WTC11 (cell line): ENCODE data around the gene CRADD. TPM values are rescaled to one million over a fixed set of nuclear protein-coding genes. Genes with fewer than 3 reads are reported as not detected.

Source experiments
- ATAC-seq: fragments of 200-7000 bp; cut with Tn5 transposase; 2 replicates; pipeline ENCODE4 v1.10.0; 2021; ENCODE audit warnings: mild to moderate bottlenecking, moderate library complexity
- CTCF ChIA-PET: fragments of 300-600 bp; sonication (Branson Sonifier 250); formaldehyde crosslinking; loops from one replicate; lab custom pipeline; 2021; ENCODE audit warnings: antibody characterized with exemption; lab: Charles Lee
- POLR2A ChIA-PET: fragments of 350-600 bp; sonication (Branson Sonifier 250); formaldehyde crosslinking; loops from one replicate; lab custom pipeline; 2021; ENCODE audit warnings: antibody characterized with exemption; lab: Charles Lee
- DNase-seq: peaks from one replicate; pipeline ENCODE4 v3.0.0; 2021; ENCODE audit warnings: low spot score
- H3K27ac Mint-ChIP-seq: 2 replicates; pipeline ENCODE4 v1.8.0; 2021; ENCODE audit warnings: mixed read lengths
- H3K27me3 Mint-ChIP-seq: 2 replicates; pipeline ENCODE4 v1.8.0; 2021; ENCODE audit warnings: low read depth, mild to moderate bottlenecking, moderate library complexity, mixed read lengths
- H3K36me3 Mint-ChIP-seq: 2 replicates; pipeline ENCODE4 v1.8.0; 2021; ENCODE audit warnings: mixed read lengths
- H3K4me1 Mint-ChIP-seq: 2 replicates; pipeline ENCODE4 v1.8.0; 2022; ENCODE audit warnings: mixed read lengths
- H3K4me3 Mint-ChIP-seq: 2 replicates; pipeline ENCODE4 v1.8.0; 2021; ENCODE audit warnings: mild to moderate bottlenecking, moderate library complexity, mixed read lengths
- H3K9me3 Mint-ChIP-seq: 2 replicates; pipeline ENCODE4 v1.8.0; 2021; ENCODE audit warnings: mixed read lengths
- ATF3 ChIP-seq: sonication (generic); formaldehyde crosslinking; conservative IDR thresholded peaks from 2 replicates; pipeline ENCODE4 v1.8.1; 2022; ENCODE audit warnings: mild to moderate bottlenecking, missing genetic modification reagents
- ESRRA ChIP-seq: sonication (generic); formaldehyde crosslinking; IDR thresholded peaks from 2 replicates; pipeline ENCODE4 v1.8.1; 2022; ENCODE audit warnings: mild to moderate bottlenecking, missing genetic modification reagents, borderline replicate concordance
- FOXK1 ChIP-seq: sonication (generic); formaldehyde crosslinking; IDR thresholded peaks from 2 replicates; pipeline ENCODE4 v1.8.0; 2022; ENCODE audit warnings: mild to moderate bottlenecking, moderate library complexity, missing genetic modification reagents
- GRHL2 ChIP-seq: fragments of 250-450 bp; sonication (Bioruptor Pico); IDR thresholded peaks from 2 replicates; pipeline ENCODE4 v1.8.0; 2022; ENCODE audit warnings: mild to moderate bottlenecking, moderate library complexity; ENCODE audit not compliant: insufficient replicate concordance, severe bottlenecking
- HMGA2 ChIP-seq: fragments of 250-450 bp; sonication (Bioruptor Pico); IDR thresholded peaks from 2 replicates; pipeline ENCODE4 v1.4.0; 2021; ENCODE audit warnings: mild to moderate bottlenecking, moderate library complexity
- MYBL2 ChIP-seq: sonication (generic); formaldehyde crosslinking; IDR thresholded peaks from 2 replicates; pipeline ENCODE4 v1.8.1; 2023; ENCODE audit warnings: mild to moderate bottlenecking, moderate library complexity, missing genetic modification reagents
- NFYB ChIP-seq: sonication (generic); formaldehyde crosslinking; conservative IDR thresholded peaks from 2 replicates; pipeline ENCODE4 v1.8.0; 2022; ENCODE audit warnings: low read depth, missing genetic modification reagents
- RELA ChIP-seq: sonication (generic); formaldehyde crosslinking; IDR thresholded peaks from 2 replicates; pipeline ENCODE4 v1.8.1; 2022; ENCODE audit warnings: missing genetic modification reagents, mild to moderate bottlenecking, borderline replicate concordance
- SP1 ChIP-seq: sonication (generic); formaldehyde crosslinking; conservative IDR thresholded peaks from 2 replicates; pipeline ENCODE4 v1.8.1; 2022; ENCODE audit warnings: missing genetic modification reagents
- TEAD1 ChIP-seq: sonication (generic); formaldehyde crosslinking; IDR thresholded peaks from 2 replicates; pipeline ENCODE4 v1.8.0; 2022; ENCODE audit warnings: mild to moderate bottlenecking, missing genetic modification reagents
- USF2 ChIP-seq: sonication (generic); formaldehyde crosslinking; IDR thresholded peaks from 2 replicates; pipeline ENCODE4 v1.8.1; 2023; ENCODE audit warnings: mild to moderate bottlenecking, missing genetic modification reagents, moderate library complexity
- ZNF219 ChIP-seq: sonication (generic); formaldehyde crosslinking; IDR thresholded peaks from 2 replicates; pipeline ENCODE4 v1.8.0; 2023; ENCODE audit warnings: missing genetic modification reagents, mild to moderate bottlenecking, borderline replicate concordance
- ZNF263 ChIP-seq: sonication (generic); formaldehyde crosslinking; IDR thresholded peaks from 2 replicates; pipeline ENCODE4 v1.8.1; 2022; ENCODE audit warnings: low read depth, mild to moderate bottlenecking, moderate library complexity, missing genetic modification reagents
- ZNF512 ChIP-seq: sonication (generic); formaldehyde crosslinking; IDR thresholded peaks from 2 replicates; pipeline ENCODE4 v1.8.1; 2022; ENCODE audit warnings: missing genetic modification reagents, borderline replicate concordance
- total RNA-seq: library from RNA; stranded (reverse); gene quantifications from 3 replicates; pipeline ENCODE4 v1.2.3, GENCODE V29; 2021
- TF ChIP-seq, protein P1 (sequence below): sonication (generic); formaldehyde crosslinking; IDR thresholded peaks from 2 replicates; pipeline ENCODE4 v1.8.0; 2022; ENCODE audit warnings: mild to moderate bottlenecking, missing genetic modification reagents
- TF ChIP-seq, protein P2 (sequence below): sonication (generic); formaldehyde crosslinking; IDR thresholded peaks from 2 replicates; pipeline ENCODE4 v1.8.0; 2023; ENCODE audit warnings: missing genetic modification reagents
- TF ChIP-seq, protein P3 (sequence below): sonication (generic); formaldehyde crosslinking; IDR thresholded peaks from 2 replicates; pipeline ENCODE4 v1.8.0; 2022; ENCODE audit warnings: mild to moderate bottlenecking, missing genetic modification reagents

The CRADD gene
- total RNA-seq, 1 experiment from 2014 or later = 11.6 TPM

DNA sequence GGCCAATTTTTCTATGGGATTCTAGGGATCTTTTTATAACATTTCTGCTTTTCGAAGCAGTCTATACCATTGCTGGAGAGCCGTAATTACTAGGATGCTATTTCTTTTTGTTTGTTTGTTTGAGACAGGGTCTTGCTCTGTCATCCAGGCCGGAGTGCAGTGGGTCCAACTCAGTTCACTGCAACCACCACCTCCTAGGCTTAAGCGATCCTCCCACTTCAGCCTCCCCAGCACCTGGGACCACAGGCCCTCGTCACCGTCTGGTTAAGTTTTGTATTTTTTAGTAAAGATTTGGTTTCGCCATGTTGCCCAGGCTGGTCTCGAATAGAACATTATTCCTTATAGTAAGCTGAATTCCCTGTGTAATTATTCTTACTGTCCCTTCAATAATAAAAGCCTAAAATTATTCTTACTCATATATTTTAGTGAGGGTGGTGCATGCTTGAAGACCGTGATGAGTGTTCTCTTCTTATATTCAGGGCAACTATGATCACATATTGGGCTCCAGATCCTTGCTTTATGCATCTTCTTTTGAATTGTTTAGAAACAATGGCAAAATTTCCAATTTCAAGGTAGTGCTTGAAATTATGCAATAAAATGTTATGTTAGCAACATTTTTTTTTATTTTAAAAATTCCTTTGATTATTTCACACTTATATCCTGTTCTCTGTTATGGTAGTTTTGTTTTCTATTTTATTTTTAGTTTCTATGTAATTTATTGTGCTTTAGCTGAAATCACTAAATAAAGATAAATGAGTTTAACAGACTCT, 66.2 kb downstream of the CRADD start:
- H3K27ac Mint-ChIP-seq = peak overlapping the region; percentile 97
- TF ChIP-seq HMGA2 (CRISPR knock-in tag) (no peak), USF2 (CRISPR knock-in tag) (no peak), TEAD1 (CRISPR knock-in tag) (no peak), FOXK1 (no peak), MYBL2 (no peak), ZNF263 (CRISPR knock-in tag) (no peak), NFYB (CRISPR knock-in tag) (no peak), GRHL2 (no peak)
- H3K4me3 Mint-ChIP-seq = peak overlapping the region; percentile 78
- no peaks in the 10 kb centered on the region for H3K36me3 Mint-ChIP-seq
- peaks cover 50% of the 10 kb centered on the region for H3K4me1 Mint-ChIP-seq
- no peak for ATAC-seq
- H3K27me3 Mint-ChIP-seq = no peaks in the 10 kb centered on the region
- POLR2A ChIA-PET = interaction anchor here (2.6 kb wide), 1 partner anchor 174 kb away, joined by 10 read pairs; no protein-coding TSS in a partner anchor
- no peak for DNase-seq
- CTCF ChIA-PET = interaction anchor here (0.7 kb wide), 1 partner anchor 359 kb away, joined by 3 read pairs; no protein-coding TSS in a partner anchor
- H3K9me3 Mint-ChIP-seq = no peaks in the 10 kb centered on the region

DNA sequence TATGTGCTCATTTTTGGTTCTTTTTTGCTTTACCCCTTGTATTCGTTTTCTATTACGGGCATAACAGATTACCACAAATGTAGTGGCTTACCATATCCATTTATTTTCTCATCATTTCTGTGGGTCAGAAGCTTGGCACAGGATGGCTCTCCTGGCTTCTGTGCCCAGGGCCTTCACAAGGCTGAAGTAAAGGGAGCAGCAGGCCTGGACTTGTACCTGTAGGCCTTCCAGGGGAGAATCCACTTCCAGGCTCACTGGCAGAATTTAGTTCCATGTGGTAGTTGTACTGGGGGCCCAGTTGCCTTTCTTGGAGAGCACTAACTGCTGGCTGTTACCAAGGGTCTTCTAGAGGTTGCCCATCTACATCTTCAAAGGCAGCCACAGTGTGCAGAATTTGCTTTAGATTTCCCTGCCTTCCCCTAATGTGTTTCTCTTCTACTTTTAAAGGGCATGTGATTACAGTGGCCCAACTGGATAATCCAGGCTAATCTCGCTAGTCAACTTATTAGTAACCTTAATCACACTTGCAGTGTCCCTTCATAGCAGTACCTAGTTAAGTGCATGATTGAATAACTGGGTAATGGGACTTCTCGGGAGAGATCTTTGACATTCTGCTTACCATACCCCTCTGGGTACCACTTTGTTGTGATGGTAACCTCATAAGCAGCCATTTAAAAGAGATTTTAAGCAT, 67.0 kb downstream of the CRADD start:
- ATAC-seq = no peak
- Mint-ChIP-seq H3K36me3 (no peaks in the 10 kb centered on the region), H3K27ac (peak overlapping the region; percentile 75), H3K9me3 (no peaks in the 10 kb centered on the region), H3K4me3 (no peak overlapping the region), H3K27me3 (no peaks in the 10 kb centered on the region), H3K4me1 (peaks cover 45% of the 10 kb centered on the region)
- ChIA-PET CTCF (interaction anchor here (0.7 kb wide), 1 partner anchor 358 kb away, joined by 3 read pairs; no protein-coding TSS in a partner anchor), POLR2A (no interaction called here)
- TF ChIP-seq, protein P1, sequence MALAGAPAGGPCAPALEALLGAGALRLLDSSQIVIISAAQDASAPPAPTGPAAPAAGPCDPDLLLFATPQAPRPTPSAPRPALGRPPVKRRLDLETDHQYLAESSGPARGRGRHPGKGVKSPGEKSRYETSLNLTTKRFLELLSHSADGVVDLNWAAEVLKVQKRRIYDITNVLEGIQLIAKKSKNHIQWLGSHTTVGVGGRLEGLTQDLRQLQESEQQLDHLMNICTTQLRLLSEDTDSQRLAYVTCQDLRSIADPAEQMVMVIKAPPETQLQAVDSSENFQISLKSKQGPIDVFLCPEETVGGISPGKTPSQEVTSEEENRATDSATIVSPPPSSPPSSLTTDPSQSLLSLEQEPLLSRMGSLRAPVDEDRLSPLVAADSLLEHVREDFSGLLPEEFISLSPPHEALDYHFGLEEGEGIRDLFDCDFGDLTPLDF (CRISPR knock-in tag) = no peak
- TF ChIP-seq SP1 (CRISPR knock-in tag) (no peak), RELA (CRISPR knock-in tag) (no peak), USF2 (CRISPR knock-in tag) (no peak), ATF3 (CRISPR knock-in tag) (no peak), ZNF512 (CRISPR knock-in tag) (no peak), ESRRA (no peak), ZNF219 (no peak)
- TF ChIP-seq, protein P2, sequence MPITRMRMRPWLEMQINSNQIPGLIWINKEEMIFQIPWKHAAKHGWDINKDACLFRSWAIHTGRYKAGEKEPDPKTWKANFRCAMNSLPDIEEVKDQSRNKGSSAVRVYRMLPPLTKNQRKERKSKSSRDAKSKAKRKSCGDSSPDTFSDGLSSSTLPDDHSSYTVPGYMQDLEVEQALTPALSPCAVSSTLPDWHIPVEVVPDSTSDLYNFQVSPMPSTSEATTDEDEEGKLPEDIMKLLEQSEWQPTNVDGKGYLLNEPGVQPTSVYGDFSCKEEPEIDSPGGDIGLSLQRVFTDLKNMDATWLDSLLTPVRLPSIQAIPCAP (CRISPR knock-in tag) = no peak
- TF ChIP-seq, protein P3, sequence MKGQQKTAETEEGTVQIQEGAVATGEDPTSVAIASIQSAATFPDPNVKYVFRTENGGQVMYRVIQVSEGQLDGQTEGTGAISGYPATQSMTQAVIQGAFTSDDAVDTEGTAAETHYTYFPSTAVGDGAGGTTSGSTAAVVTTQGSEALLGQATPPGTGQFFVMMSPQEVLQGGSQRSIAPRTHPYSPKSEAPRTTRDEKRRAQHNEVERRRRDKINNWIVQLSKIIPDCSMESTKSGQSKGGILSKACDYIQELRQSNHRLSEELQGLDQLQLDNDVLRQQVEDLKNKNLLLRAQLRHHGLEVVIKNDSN (CRISPR knock-in tag) = no peak
- no peak for DNase-seq
